GM12892 (cell line): ENCODE results near the gene ZFP62.

Experiments used
- POLR2A ChIP-seq: IDR thresholded peaks from 2 replicates; pipeline ENCODE4 v1.6.1; 2011; ENCODE audit warnings: low read depth, low read length, control low read depth
- POLR2AphosphoS5 ChIP-seq: IDR thresholded peaks from 2 replicates; pipeline ENCODE4 v1.6.1; 2011; ENCODE audit warnings: low read depth, low read length, control low read depth
- TAF1 ChIP-seq: IDR thresholded peaks from 2 replicates; pipeline ENCODE4 v1.6.1; 2011; ENCODE audit warnings: low read depth, mild to moderate bottlenecking, control low read depth, low read length, borderline replicate concordance

- TF ChIP-seq TAF1 = no peak
- no peak for TF ChIP-seq POLR2A
- no peak for TF ChIP-seq POLR2AphosphoS5
These were observed 5.1 kb upstream of the ZFP62 start for GRCh38 chr5:180865981-180866695.
